ENCODE results near the gene RBP5.

Gene RBP5

DNA sequence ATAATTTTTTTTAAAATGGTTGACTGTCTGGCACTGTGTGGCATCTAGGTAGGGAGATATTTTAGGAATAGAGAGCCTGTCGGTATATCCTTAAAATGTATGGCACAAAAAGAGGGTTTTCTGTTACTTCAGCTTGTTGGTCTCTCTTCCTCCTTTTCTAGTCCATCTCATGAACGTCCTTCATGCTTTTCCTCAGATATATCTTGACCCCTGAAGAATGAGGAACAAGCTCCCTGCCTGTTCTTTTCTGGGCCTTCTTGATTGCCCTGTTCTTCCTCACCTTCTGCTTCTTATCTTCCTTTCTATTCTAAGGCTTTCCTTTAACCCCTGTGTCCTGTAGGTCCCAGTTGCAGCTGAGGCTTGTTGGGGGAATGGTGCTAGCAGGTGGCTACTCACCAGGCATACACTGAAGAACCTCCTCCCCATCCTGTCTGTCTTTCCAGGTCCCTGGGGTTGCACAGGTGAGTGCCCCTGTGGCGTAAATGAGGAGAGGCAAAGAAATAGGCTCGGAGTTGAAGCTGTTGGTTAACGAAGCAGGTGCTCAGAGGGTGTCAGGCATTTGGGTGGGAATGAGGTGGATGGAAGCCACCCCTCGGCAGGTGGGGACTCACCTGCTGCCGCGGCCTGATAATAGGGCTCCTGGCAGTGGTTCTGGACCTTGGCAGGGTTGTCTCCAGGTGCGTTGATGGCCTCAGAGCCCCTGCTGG, 29.2 kb downstream of the RBP5 start:
- no peak for DNase-seq

DNA sequence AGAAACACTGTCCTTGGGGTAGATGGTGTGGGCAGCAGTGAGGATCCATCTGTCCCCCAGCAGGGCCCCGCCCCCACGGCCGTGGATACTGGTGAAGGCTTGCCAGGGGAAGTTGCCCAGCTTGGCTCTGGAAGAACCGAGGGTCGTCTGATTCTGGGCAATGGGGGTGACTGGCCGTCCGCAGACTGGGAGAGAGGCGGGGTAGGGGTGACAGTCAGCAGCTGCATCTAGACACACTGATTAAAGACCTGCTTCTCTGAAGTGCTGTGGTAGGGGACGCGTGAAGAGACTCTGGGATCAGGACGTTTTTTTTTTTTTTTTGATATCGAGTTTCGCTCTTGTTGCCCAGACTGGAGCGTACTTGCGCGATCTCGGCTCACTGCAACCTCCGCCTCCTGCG, 31.7 kb downstream of the RBP5 start:
- DNase-seq: no peak

DNA sequence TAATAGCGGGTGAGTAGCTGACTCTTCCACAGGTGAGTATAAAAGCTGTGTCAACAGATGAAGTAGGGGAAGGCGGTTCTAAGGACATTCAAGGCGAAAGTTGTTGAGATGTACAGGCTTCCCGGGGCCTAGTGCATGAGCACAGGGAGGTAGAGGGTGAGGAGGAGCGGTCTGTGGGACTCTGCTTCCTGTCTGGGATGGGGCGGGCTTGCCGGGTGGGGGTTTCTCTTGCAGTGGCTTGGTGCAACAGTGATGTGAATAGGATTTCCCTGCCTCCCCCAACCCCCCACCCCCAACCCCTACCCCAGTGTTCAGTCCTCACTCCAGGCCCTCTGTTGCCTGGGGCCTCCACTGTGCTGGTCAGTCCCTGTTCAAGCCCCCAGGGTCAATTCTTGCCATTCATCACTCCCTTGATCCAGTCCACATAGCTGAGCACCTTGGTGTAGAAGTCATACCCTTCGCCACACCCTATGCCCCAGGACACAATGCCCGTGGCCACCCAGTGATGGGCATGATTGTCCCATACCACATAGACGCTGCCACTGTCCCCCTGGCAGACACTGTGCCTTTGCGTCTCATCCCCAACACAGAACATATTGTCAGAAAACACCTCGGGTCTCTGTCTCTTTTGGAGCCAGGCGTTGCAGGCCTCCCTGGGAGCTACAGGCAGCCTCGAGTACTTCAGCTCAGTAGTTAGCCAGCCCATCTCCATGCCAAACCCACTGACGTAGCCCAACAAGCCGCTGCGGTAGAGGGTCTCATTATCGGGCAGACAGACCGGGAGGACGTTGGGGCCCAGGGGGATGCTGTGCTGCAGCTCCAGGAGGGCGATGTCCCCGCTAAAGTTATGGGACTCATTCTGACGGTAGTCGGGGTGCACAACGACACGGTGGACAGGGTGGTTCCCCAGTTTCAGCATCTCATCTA, 32.4 kb downstream of the RBP5 start:
- no peak for DNase-seq

DNA sequence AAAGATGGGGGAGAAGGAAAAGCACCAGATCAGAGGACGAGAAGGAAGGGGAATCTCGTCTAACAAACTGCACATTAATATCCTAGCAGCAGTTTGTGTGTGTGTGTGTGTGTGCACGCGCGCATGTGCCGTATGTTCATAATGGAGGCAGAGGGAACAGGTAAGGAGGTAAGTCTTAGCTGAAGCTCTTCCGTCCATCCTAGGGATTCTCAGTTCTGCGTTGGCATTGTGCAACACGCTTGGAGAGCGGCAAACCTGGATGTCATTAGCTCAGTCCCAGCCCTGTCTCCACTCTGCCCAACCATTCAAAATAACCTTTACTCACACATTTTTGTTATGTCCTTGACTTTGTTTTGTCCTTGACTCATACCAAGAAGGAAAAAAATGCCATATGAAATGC, 34.8 kb downstream of the RBP5 start:
- no peak for DNase-seq

DNA sequence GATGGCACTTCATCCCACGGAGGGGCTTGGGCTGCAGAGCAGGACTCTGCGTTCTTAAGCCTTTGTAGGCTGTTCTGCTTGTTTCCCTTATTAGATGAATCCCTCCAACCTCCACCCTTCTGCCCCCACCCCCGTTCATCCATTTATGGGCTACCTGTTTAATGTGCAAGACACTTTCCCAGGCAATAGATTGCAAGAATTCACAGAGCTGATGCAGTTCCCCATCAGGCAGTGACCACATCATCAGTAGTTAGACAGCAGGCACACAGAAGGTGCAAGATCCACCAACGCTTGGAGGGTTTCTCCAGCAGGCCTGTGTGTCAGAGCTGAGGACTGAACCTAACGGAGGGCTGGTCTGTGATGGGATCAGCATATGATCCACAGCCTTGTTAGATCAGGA, 35.2 kb downstream of the RBP5 start:
- DNase-seq: no peak

DNA sequence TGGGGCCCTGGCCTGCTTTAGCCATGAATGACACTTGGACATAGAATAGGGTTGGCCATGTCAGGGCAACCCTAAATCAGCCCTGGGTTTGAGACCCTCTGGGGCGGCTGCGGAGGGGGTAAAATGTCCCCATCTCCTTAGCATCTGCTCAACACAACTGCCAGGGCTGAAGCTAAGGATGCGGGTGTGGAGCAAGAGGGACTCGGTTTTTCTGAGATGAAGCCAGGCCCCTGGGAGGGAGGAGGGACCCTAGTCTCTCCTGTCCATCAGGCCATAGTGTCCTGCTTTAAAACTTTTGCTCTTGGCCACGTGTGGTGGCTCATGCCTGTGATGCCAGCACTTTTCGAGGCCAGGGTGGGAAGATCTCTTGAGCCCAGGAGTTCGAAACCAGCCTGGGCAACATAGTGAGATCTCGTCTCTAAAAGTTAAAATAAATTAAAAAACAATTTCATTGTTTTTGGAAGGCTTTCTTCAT, 35.7 kb downstream of the RBP5 start:
- DNase-seq: no peak

DNA sequence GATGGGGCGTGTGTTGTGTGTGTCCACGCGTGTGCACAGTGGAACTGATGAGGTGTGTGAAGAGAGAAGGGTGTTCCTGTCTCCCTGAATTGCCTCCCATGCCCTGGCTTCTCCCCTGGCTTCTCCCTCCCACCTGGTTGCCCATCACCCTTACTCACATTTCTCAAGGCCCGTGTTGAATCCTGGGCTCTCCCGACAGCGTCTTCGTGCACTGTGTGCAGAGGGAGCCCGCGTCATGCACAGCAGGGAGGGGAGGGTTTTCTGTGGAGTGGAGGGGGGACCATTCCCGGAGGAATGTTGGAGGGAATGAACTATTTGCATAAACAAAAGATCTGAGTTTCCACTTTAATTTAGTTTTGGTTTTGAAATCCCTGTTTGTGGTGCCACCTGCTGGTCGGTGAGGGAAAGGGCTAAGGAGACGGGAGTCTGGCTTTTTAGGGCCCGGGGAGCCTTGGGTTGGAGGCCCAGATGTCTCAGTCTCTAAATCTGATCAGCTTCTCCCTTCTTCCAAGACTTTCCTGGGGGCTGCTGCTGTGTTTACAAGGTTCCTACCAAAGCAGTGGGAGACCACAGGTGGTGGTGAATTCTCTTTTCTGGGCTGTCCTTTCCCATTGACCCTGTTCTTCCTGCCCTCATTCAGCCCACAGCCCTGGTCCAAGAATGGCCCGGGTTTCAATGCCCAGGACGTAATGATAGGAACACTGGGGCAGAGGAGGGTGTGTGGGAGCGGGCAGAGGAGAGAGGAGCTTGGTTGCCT, 36.3 kb downstream of the RBP5 start, which contains the start of gene C1R:
TSS of gene C1R (minus strand) at position 217 of the 757 bp plus-strand sequence. CDS start at position 160, 57 bp downstream.
- peak; percentile 54 for DNase-seq

DNA sequence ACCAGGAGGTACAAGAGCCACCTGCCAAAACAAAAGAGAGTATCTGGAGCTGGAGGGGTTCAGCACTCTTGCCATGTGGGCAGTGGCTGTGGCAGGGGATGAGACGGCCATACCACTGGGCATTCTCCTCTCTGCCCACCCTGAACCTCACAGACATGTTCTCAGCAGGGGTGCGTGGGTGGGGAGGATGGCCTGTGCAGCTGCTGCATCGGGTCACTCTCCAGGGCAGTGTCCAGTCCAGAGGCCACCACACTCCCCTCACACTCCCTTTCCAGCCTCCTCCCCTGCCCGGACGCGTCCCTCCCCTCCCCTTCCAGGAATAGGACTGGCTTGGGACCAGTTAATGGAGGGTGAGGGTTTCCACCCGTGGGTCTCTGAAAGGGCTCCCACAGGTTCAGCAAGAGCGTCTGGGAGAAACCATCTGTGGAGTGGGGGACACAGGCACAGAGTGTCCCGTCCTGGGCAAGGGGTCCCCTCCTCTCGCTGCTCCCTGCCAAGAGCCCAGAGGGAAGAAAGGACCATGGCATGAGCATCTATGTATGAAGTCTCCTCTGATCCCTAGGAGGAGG, 36.9 kb downstream of the RBP5 start:
- DNase-seq: no peak

DNA sequence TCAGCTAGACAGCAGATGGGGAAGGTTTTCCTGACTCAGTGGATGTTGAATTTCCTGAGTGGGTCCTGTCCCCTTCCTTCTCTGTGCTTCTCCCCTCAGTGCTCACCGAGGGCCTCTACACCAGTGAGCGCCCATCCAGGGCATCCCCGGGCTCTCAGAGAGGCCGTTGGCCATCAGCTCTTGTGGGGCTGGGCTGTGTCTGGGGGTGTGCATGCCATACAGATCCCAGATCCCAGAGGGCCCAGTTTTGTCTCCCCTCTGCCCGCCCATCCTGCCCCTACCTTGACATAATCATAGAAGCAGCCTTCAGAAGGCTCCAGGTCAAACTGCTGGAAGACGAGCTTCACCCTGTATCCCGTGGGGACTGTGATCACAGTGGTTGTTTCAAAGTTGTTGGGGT, 37.5 kb downstream of the RBP5 start:
- no peak for DNase-seq

DNA sequence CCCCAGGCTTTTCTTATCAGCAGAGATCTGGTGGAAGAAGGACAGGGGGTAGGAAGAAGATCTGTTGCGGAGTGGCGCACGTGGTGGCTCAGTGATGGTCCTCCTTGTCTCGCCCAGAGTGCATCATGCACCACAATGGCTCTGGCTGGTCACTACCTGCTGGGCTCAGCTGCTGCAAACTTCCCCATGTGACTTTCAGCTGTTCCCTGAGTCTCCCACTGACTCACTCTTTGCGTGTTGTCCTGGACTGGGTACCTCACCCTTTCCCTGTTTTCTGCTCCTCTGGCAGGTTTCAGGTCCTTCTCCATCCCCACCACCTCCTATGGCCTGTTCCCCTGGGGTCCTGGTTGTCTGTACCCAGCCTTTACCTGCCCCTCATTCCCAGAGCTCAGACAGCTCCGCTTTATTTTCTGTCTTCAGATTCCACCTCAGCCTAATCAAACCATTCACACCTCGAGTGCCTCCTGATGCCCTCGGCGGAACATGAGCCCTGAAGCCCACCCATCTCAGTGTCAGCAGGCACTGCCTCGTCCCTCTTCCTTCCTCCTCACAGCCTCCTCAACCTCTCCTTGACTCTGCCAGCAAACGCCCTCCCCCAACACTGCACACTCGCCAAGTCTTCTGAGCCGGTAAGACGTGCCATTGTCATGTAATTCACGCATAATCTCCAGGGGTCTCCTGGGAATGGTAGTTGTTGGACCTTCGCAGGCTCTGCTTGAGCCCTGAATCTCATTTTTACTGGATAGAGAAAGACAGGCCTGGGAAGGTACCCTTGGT, 38.3 kb downstream of the RBP5 start:
- no peak for DNase-seq

DNA sequence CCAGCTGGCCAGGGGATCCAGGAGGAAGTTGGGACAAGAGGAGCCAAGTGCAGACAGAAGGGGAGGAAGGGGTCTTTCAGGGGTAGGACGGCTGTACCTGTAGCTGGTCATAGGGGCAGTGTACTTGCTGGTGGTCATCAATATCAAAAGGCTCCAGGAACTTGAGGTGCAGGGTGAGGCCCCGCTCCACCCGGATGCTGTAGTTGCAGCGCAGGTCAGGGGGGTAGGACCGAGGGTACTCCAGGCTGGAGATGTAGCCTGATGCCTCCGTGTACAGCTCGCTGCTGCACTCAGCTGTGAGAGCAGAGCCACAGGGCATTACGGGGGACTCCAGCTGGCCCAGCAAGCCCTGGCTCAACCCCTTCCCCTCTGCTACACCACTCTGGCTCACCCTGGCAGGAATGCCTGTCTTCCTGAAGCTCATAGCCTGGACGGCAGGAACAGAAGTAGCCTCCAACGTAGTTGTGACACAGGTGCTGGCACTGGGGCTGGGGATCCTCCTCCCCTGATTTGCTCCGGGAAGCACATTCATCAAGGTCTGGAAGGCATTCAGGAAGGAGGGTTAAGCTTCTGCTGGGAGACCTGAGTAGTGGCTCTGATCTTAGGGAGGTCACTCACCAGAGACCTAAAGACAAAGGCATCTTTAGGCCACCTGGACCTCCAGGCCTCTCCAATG, 39.4 kb downstream of the RBP5 start:
- DNase-seq: no peak

DNA sequence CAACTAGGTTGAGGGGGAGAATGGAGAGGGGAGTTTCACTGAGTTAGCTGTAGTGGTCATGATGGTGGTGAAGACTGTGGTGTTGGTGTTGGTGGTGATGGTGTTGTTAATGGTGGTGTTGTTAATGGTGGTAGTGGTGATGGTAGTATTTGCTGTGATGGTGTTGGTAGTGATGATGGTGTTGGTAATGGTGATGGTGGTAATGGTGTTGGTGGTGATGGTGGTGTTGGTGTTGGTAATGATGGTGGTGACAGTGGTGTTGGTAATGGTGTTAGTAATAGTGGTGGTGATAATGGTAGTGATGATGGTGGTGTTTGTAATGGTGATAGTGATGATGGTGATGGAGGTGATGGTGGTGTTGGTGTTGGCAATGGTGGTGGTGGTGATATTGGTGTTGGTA, 45.6 kb downstream of the RBP5 start:
- no peak for DNase-seq

DNA sequence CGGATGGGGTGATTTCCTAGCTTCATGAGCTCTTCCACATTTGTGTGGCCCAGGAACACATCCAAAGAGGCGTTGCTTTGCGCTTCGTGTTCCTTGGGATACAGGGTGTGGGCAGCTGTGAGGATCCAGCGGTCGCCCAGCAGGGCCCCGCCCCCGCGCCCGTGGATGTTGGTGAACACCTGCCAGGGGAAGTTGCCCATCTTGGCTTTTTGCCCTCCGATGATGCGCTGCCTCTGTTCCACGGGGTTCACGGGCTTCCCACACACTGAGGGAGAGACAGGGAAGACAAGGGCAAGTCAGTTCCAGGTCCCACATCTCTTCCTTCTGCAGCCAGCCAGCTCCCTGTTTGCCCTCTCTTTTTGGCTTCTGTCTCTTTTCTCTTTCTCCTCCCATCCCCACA, 47.7 kb downstream of the RBP5 start:
- no peak for DNase-seq

DNA sequence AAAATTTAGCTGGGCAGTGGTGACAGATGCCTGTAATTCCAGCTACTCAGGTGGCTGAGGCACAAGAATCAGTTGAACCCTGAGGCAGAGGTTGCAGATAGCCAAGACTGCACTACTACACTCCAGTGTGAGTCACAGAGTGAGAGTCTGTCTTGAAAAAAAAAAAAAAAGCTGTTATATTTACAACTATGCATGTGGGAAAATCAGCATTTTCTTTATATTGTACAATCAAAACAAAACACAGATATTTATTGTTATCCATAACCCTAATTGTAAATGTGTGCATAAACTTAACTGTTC, 48.9 kb downstream of the RBP5 start:
- no peak for DNase-seq

DNA sequence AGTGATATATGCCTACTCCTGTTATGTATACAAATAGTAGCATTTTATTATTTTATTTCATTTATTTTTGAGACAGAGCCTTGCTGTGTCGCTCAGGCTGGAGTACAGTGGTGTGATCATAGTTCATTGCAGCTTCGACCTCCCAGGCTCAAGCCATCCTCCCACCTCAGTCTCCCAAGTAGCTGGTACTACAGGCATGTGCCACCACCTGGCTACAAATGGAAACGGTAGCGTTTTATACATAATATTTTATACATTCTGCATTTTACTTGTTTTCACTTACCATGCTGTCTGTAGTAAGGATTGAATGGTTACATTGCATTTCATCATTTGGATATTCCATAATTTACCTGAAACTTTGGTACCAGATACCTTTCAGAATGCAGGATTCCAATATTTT, 50.5 kb downstream of the RBP5 start:
- DNase-seq: no peak

DNA sequence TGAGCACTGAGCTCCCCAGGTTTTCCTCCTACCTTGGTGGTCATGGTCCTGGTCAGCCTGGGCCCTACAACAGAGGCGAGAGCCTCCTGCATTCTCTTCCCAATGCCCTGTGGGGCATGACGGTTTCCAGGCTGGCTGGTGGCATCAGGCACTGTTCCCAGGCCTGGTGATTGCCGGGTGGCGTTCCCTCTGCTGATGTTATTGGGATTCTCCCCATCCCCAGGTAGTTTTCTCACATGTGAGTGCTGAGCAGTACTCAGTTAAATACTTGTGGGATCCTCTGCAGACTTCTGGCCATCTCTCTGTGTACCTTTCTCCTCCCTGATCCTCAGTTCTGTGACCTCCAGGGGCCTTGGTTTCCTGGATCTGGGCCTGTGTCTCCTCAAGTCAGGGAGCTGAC, 52.2 kb downstream of the RBP5 start:
- DNase-seq: no peak

DNA sequence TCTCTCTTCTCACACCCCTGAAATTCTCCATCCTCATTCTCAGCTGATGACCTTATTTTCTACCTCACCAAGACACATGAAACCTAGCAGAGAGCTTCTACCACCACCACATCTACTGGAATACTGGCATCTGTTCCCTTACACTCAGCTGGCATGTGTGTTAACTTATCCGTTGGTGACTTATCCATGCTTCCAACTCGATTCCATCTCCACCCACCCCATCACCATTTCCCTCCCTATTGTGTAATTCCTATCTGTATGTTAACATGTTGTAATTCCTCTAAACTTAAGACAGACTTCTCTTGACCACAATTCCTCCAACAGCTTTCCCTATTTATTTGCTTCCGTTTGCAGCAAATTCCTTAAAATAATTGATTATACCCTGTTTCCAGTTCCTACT, 52.8 kb downstream of the RBP5 start:
- no peak for DNase-seq

DNA sequence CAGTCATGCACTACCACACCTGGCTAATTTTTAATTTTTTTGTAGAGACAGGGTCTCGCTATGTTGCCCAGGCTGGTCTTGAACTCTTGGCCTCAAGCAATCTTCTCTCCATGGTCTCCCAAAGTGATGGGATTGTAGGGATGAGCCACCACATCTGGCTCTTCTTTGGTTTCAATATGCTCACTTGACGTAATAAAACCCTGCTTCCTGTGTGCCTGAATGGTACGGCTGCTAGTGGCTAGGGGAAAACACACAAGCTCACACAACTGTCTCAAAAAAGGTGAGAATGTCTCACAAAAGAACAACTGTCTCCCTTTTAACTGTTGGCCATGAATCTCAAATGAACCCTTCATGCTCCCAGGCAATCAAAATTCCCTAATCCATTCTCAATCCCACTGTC, 53.2 kb downstream of the RBP5 start:
- no peak for DNase-seq

DNA sequence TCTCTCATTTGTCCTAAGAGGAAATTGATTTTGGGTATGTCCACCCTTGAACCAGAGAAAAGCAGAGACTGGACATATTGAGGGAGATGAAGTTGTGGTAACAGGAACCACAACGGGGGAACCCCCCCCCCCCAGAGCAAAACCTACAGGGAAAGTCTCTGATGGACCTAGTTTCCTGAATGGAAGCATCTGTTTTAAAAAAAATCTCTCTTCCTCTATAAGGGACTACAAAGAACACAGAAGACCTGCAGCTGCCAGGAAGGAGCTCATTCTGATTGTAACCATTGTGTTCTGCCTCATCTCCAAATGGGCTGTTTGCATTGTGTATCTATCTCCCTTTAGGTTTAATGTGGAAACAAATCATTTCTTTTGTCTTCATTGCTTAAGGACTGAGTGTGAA, 54.7 kb downstream of the RBP5 start:
- DNase-seq: no peak

Data from CD4-positive, alpha-beta T cell treated with Interleukin-15 for 1 hour (primary cell).